ENCODE measurements around the gene DYSF. TPM values are rescaled to one million over a fixed set of nuclear protein-coding genes. Genes with fewer than 3 reads are reported as not detected.

DYSF gene
- total RNA-seq, 4 donors from 2014 or later: 10.3 to 14.9 (median 14.4) TPM

GRCh38 chr2:71683070-71683469 is 229.7 kb downstream of the DYSF start:
- DNase-seq: no peak
- no peak for TF ChIP-seq POLR2A (IDR thresholded peaks at IDR 0.05)
- no peak for TF ChIP-seq CTCF (IDR thresholded peaks at IDR 0.05)
- WGBS, 2 donors: 68 to 85% methylated on average over 4 to 6 of the region's 6 CpGs
- no peak overlapping the region for H3K4me3 ChIP-seq (replicated peaks in 1 of 3)
- no peaks in the 10 kb centered on the region for H3K27me3 ChIP-seq
- no peaks in the 10 kb centered on the region for H3K36me3 ChIP-seq
- intact Hi-C loops (cut with DNase I): no loop called here
- H3K4me1 ChIP-seq: peaks cover 26 to 40% of the 10 kb centered on the region in 2 donors
- H3K9me3 ChIP-seq: no peaks in the 10 kb centered on the region
- no peak overlapping the region for H3K27ac ChIP-seq

GRCh38 chr2:71683666-71684065 is 230.3 kb downstream of the DYSF start:
- Histone ChIP-seq H3K4me1 (peaks cover 26 to 39% of the 10 kb centered on the region in 2 donors), H3K27ac (no peak overlapping the region), H3K36me3 (no peaks in the 10 kb centered on the region), H3K4me3 (replicated peaks in 1 of 3) (no peak overlapping the region), H3K9me3 (no peaks in the 10 kb centered on the region), H3K27me3 (no peaks in the 10 kb centered on the region)
- no peak for DNase-seq
- intact Hi-C loops (cut with DNase I): no loop called here
- TF ChIP-seq POLR2A (IDR thresholded peaks at IDR 0.05) (no peak), CTCF (IDR thresholded peaks at IDR 0.05) (no peak)
- WGBS, 2 donors: 100% methylated on average over 1 of the region's 1 CpG

GRCh38 chr2:71684226-71685072 is 231.1 kb downstream of the DYSF start:
- H3K27me3 ChIP-seq: no peaks in the 10 kb centered on the region
- no peak overlapping the region for H3K4me3 ChIP-seq (replicated peaks in 1 of 3)
- peaks cover 20 to 31% of the 10 kb centered on the region in 2 donors for H3K4me1 ChIP-seq
- no peak for DNase-seq
- no peaks in the 10 kb centered on the region for H3K36me3 ChIP-seq
- H3K9me3 ChIP-seq: no peaks in the 10 kb centered on the region
- WGBS, 2 donors: 82 to 86% methylated on average over 12 to 13 of the region's 13 CpGs
- intact Hi-C loops (cut with DNase I): no loop called here
- no peak overlapping the region for H3K27ac ChIP-seq
- no peak for TF ChIP-seq POLR2A (IDR thresholded peaks at IDR 0.05)

- Histone ChIP-seq H3K27ac (no peak overlapping the region), H3K27me3 (no peaks in the 10 kb centered on the region), H3K36me3 (no peaks in the 10 kb centered on the region), H3K4me3 (replicated peaks in 1 of 3) (no peak overlapping the region), H3K9me3 (no peaks in the 10 kb centered on the region), H3K4me1 (peaks cover 13 to 23% of the 10 kb centered on the region in 2 donors)
- intact Hi-C loops (cut with DNase I): no loop called here
- no peak for TF ChIP-seq POLR2A (IDR thresholded peaks at IDR 0.05)
- 77 to 79% methylated on average over 4 to 8 of the region's 10 CpGs for WGBS, 2 donors
- DNase-seq: peak; percentile 32 to 45
Observed at GRCh38 chr2:71685073-71685848, 231.9 kb downstream of the DYSF start.

GRCh38 chr2:71685941-71686611 is 232.7 kb downstream of the DYSF start:
- Histone ChIP-seq H3K27ac (no peak overlapping the region), H3K4me3 (replicated peaks in 1 of 3) (no peak overlapping the region), H3K36me3 (no peaks in the 10 kb centered on the region), H3K4me1 (peaks cover 5 to 16% of the 10 kb centered on the region in 2 donors), H3K9me3 (no peaks in the 10 kb centered on the region), H3K27me3 (no peaks in the 10 kb centered on the region)
- no peak for DNase-seq
- WGBS, 2 donors: 83 to 95% methylated on average over 10 to 11 of the region's 13 CpGs
- TF ChIP-seq CTCF (IDR thresholded peaks at IDR 0.05) (no peak), POLR2A (IDR thresholded peaks at IDR 0.05) (no peak)
- intact Hi-C loops (cut with DNase I): no loop called here
